GM12878 (cell line): ENCODE results near the gene PPP2R3A. TPM values are rescaled to one million over a fixed set of nuclear protein-coding genes. Genes with fewer than 3 reads are reported as not detected.

ENCODE experiments used
- ATAC-seq: fragments of 200-7000 bp; cut with Tn5 transposase; 3 replicates; pipeline ENCODE4 v1.9.1; 2020; ENCODE audit warnings: mild to moderate bottlenecking, moderate library complexity
- BruUV-seq: library from RNA; stranded (reverse); fragments of 400-500 nt; replicated peaks from 2 replicates; lab custom pipeline; 2021; lab: Mats Ljungman, UMichigan
- CTCF ChIA-PET: fragments of 300-600 bp; sonication (Branson Sonifier 250); formaldehyde crosslinking; extraction: SDS; loops from one replicate; lab custom pipeline; 2021; ENCODE audit warnings: inconsistent platforms; lab: Yijun Ruan, JAX
- POLR2A ChIA-PET: fragments of 350-600 bp; formaldehyde crosslinking; extraction: SDS; loops from one replicate; lab custom pipeline; 2021; ENCODE audit warnings: inconsistent platforms; lab: Charles Lee
- RAD21 ChIA-PET: fragments of 300-600 bp; sonication (Branson Sonifier 250); formaldehyde crosslinking; loops from one replicate; lab custom pipeline; 2023; ENCODE audit warnings: antibody characterized with exemption; ENCODE audit not compliant: unreplicated experiment; lab: Charles Lee
- SMC1A ChIA-PET: fragments of 300-600 bp; sonication (Branson Sonifier 250); formaldehyde crosslinking; loops from one replicate; lab custom pipeline; 2023; ENCODE audit not compliant: unreplicated experiment, uncharacterized antibody; lab: Charles Lee
- DNase-seq: peaks from one replicate; pipeline ENCODE4 v3.0.0-alpha.2; 2011; ENCODE audit warnings: low read depth, low spot score
- FAIRE-seq: peaks from 3 replicates; lab custom pipeline; 2011; peaks lifted over from hg19 to GRCh38; lab: Jason Lieb, UNC
- H2AFZ ChIP-seq: 2 replicates; pipeline ENCODE4 v1.6.0; 2011; ENCODE audit warnings: low read depth, low read length, control low read depth; ENCODE audit not compliant: control insufficient read depth
- H3K27ac ChIP-seq: 2 replicates; pipeline ENCODE4 v1.5.1; 2011; ENCODE audit warnings: control low read depth; ENCODE audit not compliant: control insufficient read depth, insufficient read depth
- H3K27me3 ChIP-seq, 2 experiments: replicated peaks in 1 of 2; 2 replicates each; pipeline versions ENCODE4 v1.6.0 to v1.6.1; 2011; ENCODE audit warnings: low read length in 1 of 2; ENCODE audit not compliant: control insufficient read depth in 2 of 2, insufficient read depth in 2 of 2
- H3K36me3 ChIP-seq, 2 experiments: 2 replicates each; pipeline ENCODE4 v1.5.1; 2011; ENCODE audit warnings: low read length in 1 of 2; ENCODE audit not compliant: control insufficient read depth in 2 of 2, insufficient read depth in 2 of 2
- H3K4me1 ChIP-seq: 2 replicates; pipeline ENCODE4 v1.6.1; 2011; ENCODE audit warnings: mild to moderate bottlenecking, low read length, moderate library complexity, mixed read lengths; ENCODE audit not compliant: control insufficient read depth, insufficient read depth
- H3K4me2 ChIP-seq: 2 replicates; pipeline ENCODE4 v1.6.0; 2011; ENCODE audit warnings: control low read depth; ENCODE audit not compliant: control insufficient read depth, insufficient read depth
- H3K4me3 ChIP-seq: fragments of 200-600 bp; sonication (generic); 2 replicates; pipeline ENCODE4 v1.5.1; 2016
- H3K79me2 ChIP-seq: 2 replicates; pipeline ENCODE4 v1.6.0; 2011; ENCODE audit warnings: low read length; ENCODE audit not compliant: control insufficient read depth, insufficient read depth
- H3K9ac ChIP-seq: 2 replicates; pipeline ENCODE4 v1.8.0; 2011; ENCODE audit warnings: low read length, control low read depth, mixed read lengths; ENCODE audit not compliant: control insufficient read depth, insufficient read depth
- H3K9me3 ChIP-seq: replicated peaks from 3 replicates; pipeline ENCODE4 v1.5.1; 2011; ENCODE audit warnings: mild to moderate bottlenecking, low read length; ENCODE audit not compliant: control insufficient read depth, insufficient read depth
- H4K20me1 ChIP-seq: 2 replicates; pipeline ENCODE4 v1.6.0; 2011; ENCODE audit not compliant: control insufficient read depth, insufficient read depth
- BMI1 ChIP-seq: fragments of 450-650 bp; IDR thresholded peaks from 2 replicates; pipeline ENCODE4 v1.6.1; 2016; ENCODE audit warnings: mild to moderate bottlenecking, moderate library complexity, borderline replicate concordance
- FOXK2 ChIP-seq: fragments of 450-650 bp; IDR thresholded peaks from 2 replicates; pipeline ENCODE4 v1.6.1; 2017; ENCODE audit warnings: mild to moderate bottlenecking, moderate library complexity
- NR2F1 ChIP-seq: fragments of 450-650 bp; conservative IDR thresholded peaks from 2 replicates; pipeline ENCODE4 v1.6.1; 2017; ENCODE audit warnings: mild to moderate bottlenecking
- POU2F2 ChIP-seq: IDR thresholded peaks from 3 replicates; pipeline ENCODE4 v1.6.1; 2011; ENCODE audit warnings: low read depth, mild to moderate bottlenecking, low read length, borderline replicate concordance
- RAD21 ChIP-seq: IDR thresholded peaks from 2 replicates; pipeline ENCODE4 v1.6.1; 2011; ENCODE audit warnings: mild to moderate bottlenecking, low read depth, low read length, moderate library complexity; ENCODE audit not compliant: insufficient read depth
- SIN3A ChIP-seq: IDR thresholded peaks from 2 replicates; pipeline ENCODE4 v1.6.1; 2012; ENCODE audit warnings: low read depth, low read length, improper control_type of control experiment
- SREBF1 ChIP-seq: IDR thresholded peaks from 2 replicates; pipeline ENCODE4 v1.6.1; 2012; ENCODE audit warnings: mild to moderate bottlenecking, low read length
- TAF1 ChIP-seq: IDR thresholded peaks from 2 replicates; pipeline ENCODE4 v1.6.1; 2011; ENCODE audit warnings: mild to moderate bottlenecking, low read depth, low read length, borderline replicate concordance
- in situ Hi-C: fragments of 300-500 bp; cut with MboI; formaldehyde crosslinking; loops from 9 replicates; pipeline ENCODE4 v1.14.3; 2018; ENCODE audit warnings: mixed read lengths
- intact Hi-C: fragments of 100-400 bp; cut with micrococcal nuclease; formaldehyde crosslinking; loops from one replicate; pipeline ENCODE4 v1.14.2; 2022; ENCODE audit not compliant: unreplicated experiment
- polyA plus RNA-seq, 11 experiments: library from polyadenylated mRNA; depleted of rRNA in 4 of 11; unstranded in 6 of 11; stranded (reverse) in 5 of 11; fragments of >200 nt; fragmentation: Nextera tagmentation in 4 of 11; fragmentation: Illumina TruSeq in 1 of 11; extraction: Ambion mirVana in 4 of 11; extraction: Trizol in 1 of 11; gene quantifications; 1 replicate in 1 of 11; 2 replicates in 10 of 11; pipeline versions ENCODE4 v1.2.1 to v1.2.3, GENCODE V29; 2011 to 2016; ENCODE audit warnings: inconsistent platforms in 2 of 11, missing spikeins in 2 of 11, low read depth in 1 of 11
- total RNA-seq, 4 experiments: library from RNA; depleted of rRNA in 3 of 4; stranded (reverse); fragments of >200 nt in 3 of 4; fragmentation: Illumina TruSeq in 1 of 4; extraction: Trizol in 1 of 4; gene quantifications; 2 replicates each; pipeline versions ENCODE4 v1.2.1 to v1.2.3, GENCODE V29; 2013 to 2021
- TF ChIP-seq, protein P1 (sequence below): fragments of 150-350 bp; IDR thresholded peaks from 2 replicates; pipeline ENCODE4 v1.6.1; 2016; ENCODE audit warnings: low read depth, low read length
- TF ChIP-seq, protein P2 (sequence below): IDR thresholded peaks from 2 replicates; pipeline ENCODE4 v1.6.1; 2012; ENCODE audit warnings: improper control_type of control experiment, low read depth, low read length; ENCODE audit not compliant: insufficient replicate concordance
- TF ChIP-seq, protein P3 (sequence below): fragments of 450-650 bp; formaldehyde crosslinking; IDR thresholded peaks from 2 replicates; pipeline ENCODE4 v1.4.0; 2022; ENCODE audit warnings: mild to moderate bottlenecking, moderate library complexity

The PPP2R3A gene
- total and polyA plus RNA-seq, 10 of the 15 experiments (the other 5 are each of a cell fraction or from before 2014, with no cell fraction given), result under 0.01 to 0.16 (median 0.06) TPM; not detected in 5

DNA sequence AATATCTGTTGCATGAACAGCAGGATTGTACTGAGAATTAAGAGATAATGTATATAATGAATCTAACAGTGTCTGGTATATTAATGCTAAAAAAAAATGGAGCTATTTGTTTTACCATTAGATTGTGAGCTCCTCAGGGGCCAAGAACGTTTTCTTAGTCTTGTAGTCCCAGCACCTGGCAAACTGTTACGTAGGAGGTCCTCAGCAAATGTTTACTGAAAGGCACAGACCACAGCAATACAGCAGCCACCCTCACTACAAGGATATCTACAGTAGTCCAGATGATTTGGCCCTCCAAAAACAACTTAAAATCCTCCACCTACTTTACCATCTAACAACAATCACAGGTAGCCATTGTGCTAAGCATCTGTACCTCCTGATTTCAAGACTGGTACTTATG lies 170.9 kb downstream of the PPP2R3A start (continued):
- TF ChIP-seq, protein P1, sequence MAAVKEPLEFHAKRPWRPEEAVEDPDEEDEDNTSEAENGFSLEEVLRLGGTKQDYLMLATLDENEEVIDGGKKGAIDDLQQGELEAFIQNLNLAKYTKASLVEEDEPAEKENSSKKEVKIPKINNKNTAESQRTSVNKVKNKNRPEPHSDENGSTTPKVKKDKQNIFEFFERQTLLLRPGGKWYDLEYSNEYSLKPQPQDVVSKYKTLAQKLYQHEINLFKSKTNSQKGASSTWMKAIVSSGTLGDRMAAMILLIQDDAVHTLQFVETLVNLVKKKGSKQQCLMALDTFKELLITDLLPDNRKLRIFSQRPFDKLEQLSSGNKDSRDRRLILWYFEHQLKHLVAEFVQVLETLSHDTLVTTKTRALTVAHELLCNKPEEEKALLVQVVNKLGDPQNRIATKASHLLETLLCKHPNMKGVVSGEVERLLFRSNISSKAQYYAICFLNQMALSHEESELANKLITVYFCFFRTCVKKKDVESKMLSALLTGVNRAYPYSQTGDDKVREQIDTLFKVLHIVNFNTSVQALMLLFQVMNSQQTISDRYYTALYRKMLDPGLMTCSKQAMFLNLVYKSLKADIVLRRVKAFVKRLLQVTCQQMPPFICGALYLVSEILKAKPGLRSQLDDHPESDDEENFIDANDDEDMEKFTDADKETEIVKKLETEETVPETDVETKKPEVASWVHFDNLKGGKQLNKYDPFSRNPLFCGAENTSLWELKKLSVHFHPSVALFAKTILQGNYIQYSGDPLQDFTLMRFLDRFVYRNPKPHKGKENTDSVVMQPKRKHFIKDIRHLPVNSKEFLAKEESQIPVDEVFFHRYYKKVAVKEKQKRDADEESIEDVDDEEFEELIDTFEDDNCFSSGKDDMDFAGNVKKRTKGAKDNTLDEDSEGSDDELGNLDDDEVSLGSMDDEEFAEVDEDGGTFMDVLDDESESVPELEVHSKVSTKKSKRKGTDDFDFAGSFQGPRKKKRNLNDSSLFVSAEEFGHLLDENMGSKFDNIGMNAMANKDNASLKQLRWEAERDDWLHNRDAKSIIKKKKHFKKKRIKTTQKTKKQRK, result no peak
- no peak for TF ChIP-seq POU2F2
- no peak for TF ChIP-seq BMI1

DNA sequence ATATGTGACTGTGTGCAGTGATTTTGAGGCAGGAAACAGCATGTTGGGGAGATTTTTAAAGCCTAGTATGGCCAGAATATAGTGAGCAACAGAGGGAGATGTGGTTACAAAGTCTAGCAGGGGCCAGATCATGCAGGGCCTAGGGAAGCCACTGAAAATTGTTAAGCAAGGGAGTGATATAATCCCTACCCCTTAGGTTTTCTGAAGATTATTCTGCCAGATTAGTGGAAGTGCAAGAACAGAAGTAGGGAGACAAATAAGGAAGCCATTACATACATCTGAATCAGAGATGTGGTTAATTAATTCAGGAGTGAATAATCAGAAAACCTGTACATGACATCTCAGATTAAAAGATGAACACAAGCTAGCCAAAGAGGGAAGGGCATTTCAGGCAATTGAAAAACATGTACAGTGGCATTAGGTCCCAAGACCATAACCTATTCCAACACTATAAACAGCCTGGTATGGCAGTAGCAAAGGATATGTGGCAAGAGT lies 175.8 kb downstream of the PPP2R3A start:
- H4K20me1 ChIP-seq, result no peaks in the 10 kb centered on the region
- ChIA-PET POLR2A (no interaction called here), SMC1A (interaction anchor here (0.6 to 1.1 kb wide), 2 partner anchors 34 to 358 kb away, joined by 3 read pairs; no protein-coding TSS in a partner anchor), CTCF (interaction anchor here (0.6 kb wide), 1 partner anchor 225 kb away, joined by 3 read pairs; no protein-coding TSS in a partner anchor), RAD21 (no interaction called here)
- no peaks in the 10 kb centered on the region for H3K27me3 ChIP-seq
- H3K27ac ChIP-seq, result no peak overlapping the region
- H3K4me3 ChIP-seq, result no peak overlapping the region
- H3K36me3 ChIP-seq, result no peaks in the 10 kb centered on the region; a peak in 1 of 4 replicates
- no peaks in the 10 kb centered on the region for H3K79me2 ChIP-seq
- in situ Hi-C loops, result no loop called here
- H2AFZ ChIP-seq, result no peak overlapping the region
- peak; percentile 15; the same call in 2 of the 3 replicates for ATAC-seq
- intact Hi-C loops, result loop anchor here (5.0 kb wide), 1 partner anchor 64 kb away; no protein-coding TSS in a partner anchor
- H3K9ac ChIP-seq, result no peak overlapping the region
- no peaks in the 10 kb centered on the region for H3K9me3 ChIP-seq
- no peak for DNase-seq
- no TSS peak for BruUV-seq
- H3K4me2 ChIP-seq, result no peak overlapping the region
- FAIRE-seq, result no peak
- H3K4me1 ChIP-seq, result no peaks in the 10 kb centered on the region
- TF ChIP-seq TAF1 (no peak), NR2F1 (no peak), RAD21 (no peak), SREBF1 (no peak), FOXK2 (no peak), SIN3A (no peak)
- TF ChIP-seq, protein P2, sequence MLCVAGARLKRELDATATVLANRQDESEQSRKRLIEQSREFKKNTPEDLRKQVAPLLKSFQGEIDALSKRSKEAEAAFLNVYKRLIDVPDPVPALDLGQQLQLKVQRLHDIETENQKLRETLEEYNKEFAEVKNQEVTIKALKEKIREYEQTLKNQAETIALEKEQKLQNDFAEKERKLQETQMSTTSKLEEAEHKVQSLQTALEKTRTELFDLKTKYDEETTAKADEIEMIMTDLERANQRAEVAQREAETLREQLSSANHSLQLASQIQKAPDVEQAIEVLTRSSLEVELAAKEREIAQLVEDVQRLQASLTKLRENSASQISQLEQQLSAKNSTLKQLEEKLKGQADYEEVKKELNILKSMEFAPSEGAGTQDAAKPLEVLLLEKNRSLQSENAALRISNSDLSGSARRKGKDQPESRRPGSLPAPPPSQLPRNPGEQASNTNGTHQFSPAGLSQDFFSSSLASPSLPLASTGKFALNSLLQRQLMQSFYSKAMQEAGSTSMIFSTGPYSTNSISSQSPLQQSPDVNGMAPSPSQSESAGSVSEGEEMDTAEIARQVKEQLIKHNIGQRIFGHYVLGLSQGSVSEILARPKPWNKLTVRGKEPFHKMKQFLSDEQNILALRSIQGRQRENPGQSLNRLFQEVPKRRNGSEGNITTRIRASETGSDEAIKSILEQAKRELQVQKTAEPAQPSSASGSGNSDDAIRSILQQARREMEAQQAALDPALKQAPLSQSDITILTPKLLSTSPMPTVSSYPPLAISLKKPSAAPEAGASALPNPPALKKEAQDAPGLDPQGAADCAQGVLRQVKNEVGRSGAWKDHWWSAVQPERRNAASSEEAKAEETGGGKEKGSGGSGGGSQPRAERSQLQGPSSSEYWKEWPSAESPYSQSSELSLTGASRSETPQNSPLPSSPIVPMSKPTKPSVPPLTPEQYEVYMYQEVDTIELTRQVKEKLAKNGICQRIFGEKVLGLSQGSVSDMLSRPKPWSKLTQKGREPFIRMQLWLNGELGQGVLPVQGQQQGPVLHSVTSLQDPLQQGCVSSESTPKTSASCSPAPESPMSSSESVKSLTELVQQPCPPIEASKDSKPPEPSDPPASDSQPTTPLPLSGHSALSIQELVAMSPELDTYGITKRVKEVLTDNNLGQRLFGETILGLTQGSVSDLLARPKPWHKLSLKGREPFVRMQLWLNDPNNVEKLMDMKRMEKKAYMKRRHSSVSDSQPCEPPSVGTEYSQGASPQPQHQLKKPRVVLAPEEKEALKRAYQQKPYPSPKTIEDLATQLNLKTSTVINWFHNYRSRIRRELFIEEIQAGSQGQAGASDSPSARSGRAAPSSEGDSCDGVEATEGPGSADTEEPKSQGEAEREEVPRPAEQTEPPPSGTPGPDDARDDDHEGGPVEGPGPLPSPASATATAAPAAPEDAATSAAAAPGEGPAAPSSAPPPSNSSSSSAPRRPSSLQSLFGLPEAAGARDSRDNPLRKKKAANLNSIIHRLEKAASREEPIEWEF, result no peak
- TF ChIP-seq, protein P3, sequence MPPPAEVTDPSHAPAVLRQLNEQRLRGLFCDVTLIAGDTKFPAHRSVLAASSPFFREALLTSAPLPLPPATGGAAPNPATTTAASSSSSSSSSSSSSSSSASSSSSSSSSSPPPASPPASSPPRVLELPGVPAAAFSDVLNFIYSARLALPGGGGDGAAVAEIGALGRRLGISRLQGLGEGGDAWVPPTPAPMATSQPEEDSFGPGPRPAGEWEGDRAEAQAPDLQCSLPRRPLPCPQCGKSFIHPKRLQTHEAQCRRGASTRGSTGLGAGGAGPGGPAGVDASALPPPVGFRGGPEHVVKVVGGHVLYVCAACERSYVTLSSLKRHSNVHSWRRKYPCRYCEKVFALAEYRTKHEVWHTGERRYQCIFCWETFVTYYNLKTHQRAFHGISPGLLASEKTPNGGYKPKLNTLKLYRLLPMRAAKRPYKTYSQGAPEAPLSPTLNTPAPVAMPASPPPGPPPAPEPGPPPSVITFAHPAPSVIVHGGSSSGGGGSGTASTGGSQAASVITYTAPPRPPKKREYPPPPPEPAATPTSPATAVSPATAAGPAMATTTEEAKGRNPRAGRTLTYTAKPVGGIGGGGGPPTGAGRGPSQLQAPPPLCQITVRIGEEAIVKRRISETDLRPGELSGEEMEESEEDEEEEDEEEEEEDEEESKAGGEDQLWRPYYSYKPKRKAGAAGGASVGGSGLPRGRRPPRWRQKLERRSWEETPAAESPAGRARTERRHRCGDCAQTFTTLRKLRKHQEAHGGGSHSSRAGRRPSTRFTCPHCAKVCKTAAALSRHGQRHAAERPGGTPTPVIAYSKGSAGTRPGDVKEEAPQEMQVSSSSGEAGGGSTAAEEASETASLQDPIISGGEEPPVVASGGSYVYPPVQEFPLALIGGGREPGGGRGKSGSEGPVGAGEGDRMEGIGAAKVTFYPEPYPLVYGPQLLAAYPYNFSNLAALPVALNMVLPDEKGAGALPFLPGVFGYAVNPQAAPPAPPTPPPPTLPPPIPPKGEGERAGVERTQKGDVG (CRISPR knock-in tag), result no peak
